ENCODE measurements around the gene TFAP2B.

TFAP2B gene

DNA sequence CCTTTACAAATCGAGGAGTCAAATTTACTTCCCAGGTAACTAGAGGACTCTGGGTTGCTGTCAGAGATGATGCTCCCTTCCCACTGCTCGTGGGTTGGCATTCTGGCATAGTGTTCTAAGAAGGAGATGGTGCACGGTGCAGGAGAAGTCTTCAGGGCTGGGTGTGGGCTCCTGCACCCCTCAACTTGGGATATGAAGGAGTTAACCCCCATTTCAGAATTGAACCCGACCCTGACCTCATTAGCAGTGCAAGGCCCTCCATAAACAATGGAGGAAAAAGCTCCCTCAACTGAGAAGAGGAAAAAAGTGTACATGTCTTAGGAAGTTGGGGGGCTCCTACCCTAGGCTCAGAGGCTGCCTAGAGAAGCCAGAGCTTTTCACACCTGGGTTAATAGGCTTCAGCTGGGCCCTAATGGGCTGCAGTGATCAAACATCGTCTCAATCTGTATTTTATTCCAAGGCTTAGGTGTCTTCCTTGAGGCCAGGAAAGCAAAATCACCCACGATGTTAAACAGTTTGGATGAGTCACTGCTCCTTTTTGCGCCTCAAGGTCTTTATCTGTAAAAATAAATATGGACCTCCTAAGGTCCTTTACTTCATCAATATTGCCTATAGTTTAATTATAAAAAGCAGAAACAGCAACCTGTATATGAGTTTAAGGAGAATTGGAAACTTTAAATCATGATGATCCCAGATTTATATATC is 29.4 kb downstream of the TFAP2B start:
- DNase-seq (ENCODE audit: low read depth, low spot score) = no peak

DNA sequence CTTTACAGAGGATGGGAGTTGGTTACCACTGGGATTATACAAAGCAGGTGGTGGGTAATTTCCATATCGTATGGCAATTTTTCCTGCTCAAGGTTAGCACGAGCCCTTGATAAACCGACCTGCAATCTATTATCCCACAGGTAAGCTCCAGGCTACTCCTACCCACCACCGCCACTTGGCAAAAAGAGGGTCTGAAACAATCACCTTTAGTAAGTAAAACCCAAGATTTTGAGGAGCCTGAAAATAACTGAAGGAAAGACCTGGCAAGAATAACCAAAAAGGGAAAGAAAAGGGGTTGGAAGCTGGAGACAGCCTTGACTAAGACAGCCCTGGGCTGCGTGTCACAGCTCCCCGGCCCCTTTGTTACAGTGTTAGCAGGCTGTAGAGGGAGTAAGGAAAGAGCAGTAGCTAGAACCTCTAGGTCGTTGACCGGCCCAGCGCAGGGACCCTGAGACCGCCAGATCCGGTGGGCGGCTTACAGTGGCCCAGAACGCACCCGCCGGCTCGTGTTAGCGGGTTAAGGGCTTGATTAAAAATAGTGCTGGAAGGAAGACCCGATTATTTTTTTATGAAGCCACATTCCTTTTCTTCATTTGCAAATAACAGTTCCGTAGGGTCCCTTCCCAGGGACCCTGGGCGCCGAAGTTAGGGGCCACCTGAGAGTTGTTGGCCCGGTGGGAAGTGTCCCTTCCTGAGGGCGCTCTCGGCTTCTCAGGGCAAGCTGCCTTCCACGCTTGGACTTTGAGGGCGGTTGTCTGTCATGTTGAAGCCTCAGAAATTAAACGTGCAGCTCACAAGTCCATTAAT is 30.5 kb downstream of the TFAP2B start:
- DNase-seq (ENCODE audit: low read depth, low spot score) = no peak

DNA sequence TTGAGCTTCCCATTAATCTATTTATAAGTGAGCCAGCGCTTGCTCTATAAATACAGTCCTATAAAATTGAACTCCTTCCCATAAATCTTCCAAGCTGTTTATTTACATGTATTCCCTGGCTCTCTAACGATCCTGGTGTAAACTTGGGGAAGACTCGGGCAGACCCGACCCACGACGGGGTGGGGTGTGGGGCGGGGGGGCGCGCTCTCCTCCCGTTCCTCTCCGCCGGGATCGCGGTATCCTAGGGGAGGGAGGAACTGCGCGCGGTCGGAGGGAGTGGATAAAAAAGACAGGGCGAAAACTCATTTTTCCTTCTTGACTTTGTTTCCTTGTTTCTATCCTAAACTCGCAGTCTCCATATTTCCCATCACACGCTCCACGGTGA is 31.1 kb downstream of the TFAP2B start:
- DNase-seq (ENCODE audit: low read depth, low spot score) = no peak

DNA sequence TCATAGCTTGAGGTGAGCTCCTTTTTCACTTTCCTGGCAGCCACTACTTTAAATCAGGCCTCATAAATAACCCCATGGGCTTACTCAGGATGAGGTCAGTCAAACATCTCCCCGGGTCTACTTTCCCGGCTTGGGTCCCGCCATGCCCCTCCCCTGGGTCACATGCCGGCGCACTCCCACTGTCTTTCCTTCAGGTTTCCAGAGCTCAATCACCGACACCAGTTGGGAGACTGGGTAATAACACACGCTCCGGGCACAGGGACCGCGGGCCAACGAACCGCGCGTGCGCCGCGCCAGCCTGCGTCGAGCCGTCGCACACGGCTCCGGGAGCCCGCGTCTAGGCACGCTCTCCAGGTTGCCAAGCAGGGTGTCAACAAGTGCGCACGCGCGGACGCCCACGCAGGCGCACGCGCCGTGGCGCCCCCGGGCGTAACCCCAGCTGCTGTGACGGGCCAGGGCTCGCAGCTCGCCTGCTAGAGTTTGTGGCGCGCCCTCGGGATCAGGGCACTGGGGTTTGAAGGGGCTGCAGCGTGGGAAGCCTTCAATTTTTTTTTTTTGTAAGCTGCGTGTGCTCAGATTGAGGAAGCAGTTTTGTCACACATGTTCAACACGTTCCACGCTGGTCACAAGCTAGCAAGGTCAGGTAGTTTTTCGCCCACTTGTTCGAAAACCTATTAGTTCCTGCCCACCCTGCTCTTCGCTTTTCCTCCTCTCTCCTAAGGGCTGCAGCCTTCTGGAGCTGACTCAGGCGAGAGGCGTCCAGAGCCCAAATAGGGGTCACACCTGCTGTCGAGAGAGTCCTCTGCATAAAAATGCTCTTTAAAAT is 31.8 kb downstream of the TFAP2B start:
- DNase-seq (ENCODE audit: low read depth, low spot score) = no peak

- no peak for DNase-seq (ENCODE audit: low read depth, low spot score)
These were observed 32.6 kb downstream of the TFAP2B start for GRCh38 chr6:50851049-50851845.

- no peak for DNase-seq (ENCODE audit: low read depth, low spot score)
These were observed 35.3 kb downstream of the TFAP2B start for GRCh38 chr6:50853939-50854338.

- no peak for DNase-seq (ENCODE audit: low read depth, low spot score)
These were observed 43.0 kb downstream of the TFAP2B start for GRCh38 chr6:50861692-50862091.

GRCh38 chr6:50862176-50862575 is 43.5 kb downstream of the TFAP2B start:
- no peak for DNase-seq (ENCODE audit: low read depth, low spot score)

DNA sequence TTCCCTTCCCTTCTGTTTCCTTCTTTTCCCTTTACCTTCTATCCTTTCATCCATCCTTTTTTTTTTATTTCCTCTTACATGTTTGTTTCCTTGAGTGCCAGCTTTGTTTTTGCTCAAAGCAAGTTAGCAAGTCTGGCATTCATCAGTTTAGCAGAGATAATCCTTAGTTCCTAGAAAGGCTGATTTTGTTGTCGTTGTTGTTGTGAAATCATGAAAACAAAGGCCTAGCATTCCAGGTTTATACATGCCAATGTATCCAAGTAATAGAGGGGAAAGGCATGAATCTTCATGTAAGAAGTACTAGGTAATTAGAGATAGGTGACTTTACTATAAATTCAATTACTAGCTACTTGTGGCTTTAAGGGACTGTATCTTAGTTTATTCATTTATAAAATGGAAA is 45.9 kb downstream of the TFAP2B start:
- DNase-seq (ENCODE audit: low read depth, low spot score) = no peak

DNA sequence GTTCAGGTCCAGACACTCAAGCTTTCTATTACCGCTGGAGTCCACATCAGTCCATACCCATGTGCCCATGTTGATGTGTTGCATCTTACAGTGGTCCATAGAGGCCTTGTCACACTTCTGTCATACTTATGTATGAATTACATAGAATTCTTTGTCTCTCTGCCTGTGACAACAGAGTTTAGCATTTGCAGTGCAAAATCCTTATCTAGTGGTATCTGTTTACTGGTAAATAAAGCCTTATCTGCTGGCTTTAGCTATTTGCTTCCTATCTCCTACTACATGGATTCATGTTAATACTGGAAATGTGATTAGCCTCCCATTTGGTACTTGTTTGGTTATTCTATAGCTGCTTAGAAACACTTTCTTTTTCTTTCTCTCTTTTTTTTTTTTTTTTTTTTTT is 49.8 kb downstream of the TFAP2B start:
- DNase-seq (ENCODE audit: low read depth, low spot score) = no peak

DNA sequence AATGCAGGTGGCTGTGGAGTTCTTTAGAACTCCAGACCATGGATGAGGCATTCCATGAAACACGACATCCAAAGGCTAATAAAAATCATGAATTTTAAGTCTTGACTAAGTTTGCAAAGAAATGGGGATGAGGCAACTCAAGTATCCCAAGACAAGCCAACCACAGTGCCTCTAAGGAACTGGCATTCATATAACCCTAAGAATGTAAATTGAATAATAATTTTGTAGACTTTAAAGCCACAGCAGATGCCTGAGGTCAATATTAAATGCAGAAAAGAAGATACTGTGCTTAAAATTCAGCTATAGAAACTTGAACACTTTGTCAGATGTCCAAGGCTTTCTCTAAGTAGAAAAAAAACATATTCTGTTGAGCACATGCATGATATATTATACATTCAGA is 54.5 kb downstream of the TFAP2B start:
- no peak for DNase-seq (ENCODE audit: low read depth, low spot score)

- DNase-seq (ENCODE audit: low read depth, low spot score) = no peak
These were observed 65.7 kb downstream of the TFAP2B start for GRCh38 chr6:50884364-50884763.

DNA sequence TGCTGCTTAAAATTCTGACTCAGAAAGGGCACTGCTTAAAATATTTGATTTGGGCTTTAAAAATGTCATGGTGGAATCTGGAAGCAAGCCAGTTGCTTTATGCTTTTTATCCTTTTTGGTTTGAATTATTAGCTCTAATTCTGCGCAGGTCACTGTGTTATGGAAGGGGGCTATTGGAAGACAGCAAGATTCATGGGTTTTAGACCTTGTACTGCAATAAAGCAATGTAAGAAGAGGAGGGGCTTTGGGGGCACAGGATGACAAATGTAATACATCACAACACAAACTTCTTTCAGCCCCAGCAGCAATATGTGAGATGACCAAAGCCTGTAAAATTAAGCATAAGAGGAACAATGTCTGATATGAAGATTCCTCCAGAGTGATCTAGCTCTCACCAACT is 68.4 kb downstream of the TFAP2B start:
- DNase-seq (ENCODE audit: low read depth, low spot score) = no peak

DNA sequence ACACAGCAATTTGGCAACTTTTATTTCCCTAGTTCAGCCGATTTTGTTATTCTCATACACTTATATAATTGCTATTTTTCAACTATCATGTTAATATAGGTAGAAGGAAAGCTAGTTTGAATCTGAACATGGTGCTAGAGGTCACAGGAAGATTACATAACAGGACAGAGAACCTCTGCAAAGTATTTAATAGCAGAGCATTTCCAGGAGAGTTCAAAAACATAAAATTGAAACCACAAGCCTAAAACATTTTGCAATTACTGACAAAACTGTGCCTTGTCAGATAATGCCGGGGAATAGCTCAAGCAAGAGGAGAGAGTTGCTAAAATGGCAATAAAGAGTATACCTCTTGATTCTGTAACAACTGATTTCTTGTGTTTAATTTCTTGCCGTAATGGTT is 70.8 kb downstream of the TFAP2B start:
- no peak for DNase-seq (ENCODE audit: low read depth, low spot score)

- DNase-seq (ENCODE audit: low read depth, low spot score) = no peak
These were observed 71.3 kb downstream of the TFAP2B start for GRCh38 chr6:50889935-50890334.

- DNase-seq (ENCODE audit: low read depth, low spot score) = no peak
These were observed 71.9 kb downstream of the TFAP2B start for GRCh38 chr6:50890579-50890978.

- DNase-seq (ENCODE audit: low read depth, low spot score) = no peak
These were observed 72.6 kb downstream of the TFAP2B start for GRCh38 chr6:50891290-50891689.

Measured in iPS DF 19.7 (cell line).